Esophagus squamous epithelium (tissue), 5 donors: ENCODE measurements around the gene NOL9. TPM values are rescaled to one million over a fixed set of nuclear protein-coding genes. Genes with fewer than 3 reads are reported as not detected.
A peak's percentile ranks its signal among the peaks of the same experiment; 100 is the strongest.
"Not testable (repeated sequence)": the region's sequence is repeated elsewhere in the genome, so short reads cannot be mapped to it uniquely, and the experiment has no call there.

ENCODE experiments used
- DNase-seq: peaks from one replicate; lab custom pipeline; 2025; lab: John Stamatoyannopoulos, UW
- H3K27ac ChIP-seq, 4 donors: fragments of 200-600 bp; sonication (generic); one replicate each; pipeline ENCODE4 v1.5.1; 2016 to 2019; ENCODE audit warnings: mild to moderate bottlenecking in 1 of 4
- H3K27me3 ChIP-seq, 4 donors: fragments of 200-600 bp; sonication (generic); 1 replicate in 3 of 4; 2 replicates in 1 of 4; pipeline versions ENCODE4 v1.5.1 to v1.6.0; 2017 to 2021; ENCODE audit warnings: antibody characterized with exemption in 1 of 4
- H3K36me3 ChIP-seq, 3 donors: fragments of 200-600 bp; sonication (generic); one replicate each; pipeline ENCODE4 v1.5.1; 2016 to 2019
- H3K4me1 ChIP-seq, 3 donors: fragments of 200-600 bp; sonication (generic); one replicate each; pipeline ENCODE4 v1.5.1; 2017 to 2019
- H3K4me3 ChIP-seq, 4 donors: fragments of 200-600 bp; sonication (generic); 1 replicate in 3 of 4; 2 replicates in 1 of 4; pipeline ENCODE4 v1.5.1; 2016 to 2019; ENCODE audit warnings: mild to moderate bottlenecking in 2 of 4, moderate library complexity in 1 of 4
- H3K9me3 ChIP-seq, 3 donors: fragments of 200-600 bp; sonication (generic); one replicate each; pipeline ENCODE4 v1.5.1; 2016 to 2019
- POLR2A ChIP-seq, 4 donors: fragments of 450-650 bp; IDR thresholded peaks; one replicate each; pipeline ENCODE4 v1.6.1; 2017; ENCODE audit warnings: antibody characterized with exemption in 4 of 4, mild to moderate bottlenecking in 4 of 4, moderate library complexity in 3 of 4
- WGBS, 2 donors: methylation state at CpG; one replicate each; pipeline ENCODE4 v1.1.5; 2018; 5-methylcytosine and 5-hydroxymethylcytosine counted together
- intact Hi-C: fragments of 100-400 bp; cut with DNase I; formaldehyde crosslinking; loops from one replicate; pipeline ENCODE4 v1.15.0; 2022
- total RNA-seq, 4 donors: library from RNA; depleted of rRNA; stranded (reverse); fragments of >200 nt; gene quantifications; one replicate each; pipeline ENCODE4 v1.1.0, GENCODE V29; 2016
- TF ChIP-seq, protein P1 (sequence below), 6 experiments: fragments of 450-650 bp in 4 of 6; fragments of 200-600 bp in 2 of 6; sonication (generic) in 2 of 6; IDR thresholded peaks; one replicate each; pipeline ENCODE4 v1.5.1; 2016 to 2019; ENCODE audit warnings: antibody characterized with exemption in 6 of 6, mild to moderate bottlenecking in 4 of 6, moderate library complexity in 4 of 6
- donor health status: DM: yes; HTN: yes; CAD: no.

Gene NOL9
- total RNA-seq, 4 donors from 2014 or later = 13.0 to 36.4 (median 22.3) TPM

DNA sequence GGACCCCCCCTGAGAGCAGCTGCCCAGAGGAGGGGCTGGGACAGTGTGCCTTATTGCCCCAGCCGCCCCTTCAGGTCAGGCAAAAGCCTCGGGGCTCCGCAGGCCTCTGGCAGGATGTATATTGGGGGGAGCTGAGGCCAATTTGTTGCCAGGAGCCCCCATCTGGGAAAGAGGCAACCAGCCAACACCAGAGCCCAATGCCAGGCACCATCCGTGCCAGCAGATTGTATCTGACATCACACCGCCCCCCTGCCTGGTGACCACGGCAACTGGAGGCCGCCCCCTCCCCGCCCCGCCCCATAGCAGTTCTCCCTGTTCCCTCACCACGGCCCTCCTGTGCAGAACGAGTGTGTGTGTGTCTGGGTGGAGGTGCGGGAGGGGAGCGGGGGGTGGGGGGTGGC, 59.3 kb downstream of the NOL9 start:
- 100% methylated on average over 1 of the region's 13 CpGs; no CpG with 5 or more reads in 1 of the 2 donors for WGBS, 2 donors
- no peak for DNase-seq

DNA sequence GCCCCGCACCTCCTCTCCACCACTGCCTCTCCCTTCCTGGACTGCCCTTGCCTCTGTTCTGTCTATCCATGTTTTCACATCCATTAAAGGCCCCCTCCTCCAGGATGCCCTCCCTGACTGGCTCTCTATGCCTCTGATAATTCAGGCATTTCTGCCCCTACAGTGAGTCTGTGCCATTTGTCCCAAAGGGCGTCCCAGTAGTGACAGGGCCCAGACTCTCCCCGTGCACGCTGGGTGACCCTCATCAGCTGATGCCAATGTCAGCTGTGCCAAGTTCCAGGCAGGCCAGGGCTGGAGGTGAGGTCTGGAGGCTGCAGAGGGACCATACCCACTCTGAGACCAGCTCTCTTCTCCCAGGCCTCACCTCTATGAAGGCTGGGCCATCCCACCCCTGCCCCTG, 59.7 kb downstream of the NOL9 start:
- Histone ChIP-seq H3K27me3 (peaks cover 0 to 26% (median 0%) of the 10 kb centered on the region in 4 donors), H3K9me3 (no peaks in the 10 kb centered on the region), H3K36me3 (no peaks in the 10 kb centered on the region), H3K4me3 (no peak overlapping the region), H3K27ac (no peak overlapping the region), H3K4me1 (peaks cover 37 to 82% (median 46%) of the 10 kb centered on the region in 3 donors)
- intact Hi-C loops = no loop called here
- TF ChIP-seq, protein P1, sequence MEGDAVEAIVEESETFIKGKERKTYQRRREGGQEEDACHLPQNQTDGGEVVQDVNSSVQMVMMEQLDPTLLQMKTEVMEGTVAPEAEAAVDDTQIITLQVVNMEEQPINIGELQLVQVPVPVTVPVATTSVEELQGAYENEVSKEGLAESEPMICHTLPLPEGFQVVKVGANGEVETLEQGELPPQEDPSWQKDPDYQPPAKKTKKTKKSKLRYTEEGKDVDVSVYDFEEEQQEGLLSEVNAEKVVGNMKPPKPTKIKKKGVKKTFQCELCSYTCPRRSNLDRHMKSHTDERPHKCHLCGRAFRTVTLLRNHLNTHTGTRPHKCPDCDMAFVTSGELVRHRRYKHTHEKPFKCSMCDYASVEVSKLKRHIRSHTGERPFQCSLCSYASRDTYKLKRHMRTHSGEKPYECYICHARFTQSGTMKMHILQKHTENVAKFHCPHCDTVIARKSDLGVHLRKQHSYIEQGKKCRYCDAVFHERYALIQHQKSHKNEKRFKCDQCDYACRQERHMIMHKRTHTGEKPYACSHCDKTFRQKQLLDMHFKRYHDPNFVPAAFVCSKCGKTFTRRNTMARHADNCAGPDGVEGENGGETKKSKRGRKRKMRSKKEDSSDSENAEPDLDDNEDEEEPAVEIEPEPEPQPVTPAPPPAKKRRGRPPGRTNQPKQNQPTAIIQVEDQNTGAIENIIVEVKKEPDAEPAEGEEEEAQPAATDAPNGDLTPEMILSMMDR (IDR thresholded peaks at IDR 0.05) = no peak
- no peak for TF ChIP-seq POLR2A (IDR thresholded peaks at IDR 0.05)
- no peak for DNase-seq
- WGBS, 2 donors = 69 to 87% methylated on average over 1 to 3 of the region's 4 CpGs

More for the DNA sequence above, 59.3 kb downstream of the NOL9 start:
- intact Hi-C loops = no loop called here
- H3K36me3 ChIP-seq = no peaks in the 10 kb centered on the region
- H3K27me3 ChIP-seq = peaks cover 0 to 22% (median 0%) of the 10 kb centered on the region in 4 donors
- no peaks in the 10 kb centered on the region for H3K9me3 ChIP-seq
- H3K4me3 ChIP-seq = no peak overlapping the region
- no peak for TF ChIP-seq POLR2A (IDR thresholded peaks at IDR 0.05)
- TF ChIP-seq, protein P1 (IDR thresholded peaks at IDR 0.05) = no peak
- no peak overlapping the region for H3K27ac ChIP-seq
- peaks cover 37 to 78% (median 45%) of the 10 kb centered on the region in 3 donors for H3K4me1 ChIP-seq

DNA sequence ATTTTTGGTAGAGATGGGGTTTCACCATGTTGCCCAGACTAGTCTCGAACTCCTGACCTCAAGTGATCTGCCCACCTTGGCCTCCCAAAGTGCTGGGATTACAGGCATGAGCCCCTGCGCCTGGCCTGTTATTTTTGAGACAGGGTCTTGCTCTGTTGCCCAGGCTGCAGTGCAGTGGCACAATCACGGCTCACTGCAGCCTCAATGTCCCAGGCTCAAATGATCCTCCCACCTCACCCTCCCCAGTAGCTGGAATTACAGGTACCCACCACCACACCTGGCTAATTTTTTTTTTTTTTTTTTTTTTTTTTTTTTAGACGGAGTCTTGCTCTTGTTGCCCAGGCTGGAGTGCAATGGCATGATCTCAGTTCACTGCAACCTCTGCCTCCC, 60.5 kb downstream of the NOL9 start:
- H3K9me3 ChIP-seq, intact Hi-C loops, H3K36me3 ChIP-seq, H3K27ac ChIP-seq, H3K4me3 ChIP-seq, DNase-seq: not testable (repeated sequence)
- Histone ChIP-seq H3K4me1 (peaks cover 37 to 85% (median 52%) of the 10 kb centered on the region in 3 donors), H3K27me3 (peaks cover 0 to 23% (median 0%) of the 10 kb centered on the region in 4 donors)
- 90 to 94% methylated on average over 3 of the region's 4 CpGs for WGBS, 2 donors

DNA sequence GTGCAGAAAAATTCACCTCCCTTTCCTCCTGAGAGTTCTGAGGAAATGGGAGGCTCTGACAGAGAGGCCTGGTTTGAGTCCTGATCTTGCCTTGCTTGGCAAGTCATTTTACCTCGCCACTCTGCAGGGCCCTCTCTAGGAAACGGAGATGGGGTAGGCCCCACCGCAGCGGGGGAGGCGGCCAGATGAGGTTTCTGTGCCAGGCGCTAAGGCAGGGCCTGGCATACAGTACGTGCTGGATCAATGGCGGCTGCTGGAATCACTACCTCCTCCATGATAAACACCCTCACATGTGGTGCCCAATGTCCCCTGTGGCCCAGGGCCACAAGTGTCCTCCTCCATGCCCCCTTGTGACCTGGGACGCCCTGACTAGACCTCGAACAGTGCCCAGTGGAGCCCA, 62.3 kb downstream of the NOL9 start:
- Histone ChIP-seq H3K4me1 (peaks cover 35 to 87% (median 51%) of the 10 kb centered on the region in 3 donors), H3K27ac (peak overlapping the region; percentile 90 to 97 (median 93)), H3K27me3 (peaks cover 0 to 18% (median 0%) of the 10 kb centered on the region in 4 donors), H3K4me3 (no peak overlapping the region), H3K36me3 (no peaks in the 10 kb centered on the region), H3K9me3 (no peaks in the 10 kb centered on the region)
- intact Hi-C loops = no loop called here
- no peak for TF ChIP-seq POLR2A (IDR thresholded peaks at IDR 0.05)
- TF ChIP-seq, protein P1 (IDR thresholded peaks at IDR 0.05) = no peak
- WGBS, 2 donors = 13 to 37% methylated on average over 2 to 3 of the region's 10 CpGs
- DNase-seq = no peak

DNA sequence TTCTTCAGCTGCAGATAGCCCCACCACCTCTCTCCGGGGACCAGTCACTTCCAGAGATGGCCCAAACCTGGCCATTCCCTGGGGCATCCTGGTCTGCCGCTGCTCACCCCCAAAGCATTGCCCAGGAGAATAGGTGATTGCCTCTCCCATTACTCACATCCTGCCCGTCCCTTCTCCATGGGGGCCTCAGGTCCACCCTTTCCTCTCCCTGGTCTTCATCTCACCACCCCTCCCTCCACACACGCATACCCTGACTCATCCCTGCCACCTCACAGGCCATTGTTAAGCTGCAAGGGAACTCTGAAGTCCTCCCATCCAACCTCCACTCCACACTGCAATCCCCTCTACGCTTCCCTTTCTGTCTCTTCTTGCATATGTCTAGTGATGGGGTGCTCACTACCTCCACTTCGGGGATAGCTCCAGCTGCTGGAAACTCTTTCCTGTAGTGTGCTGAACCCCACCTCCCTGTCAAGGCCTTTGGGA, 62.8 kb downstream of the NOL9 start, which contains the start of gene PLEKHG5:
PLEKHG5 (minus strand) TSS at position 188 of the 483 bp plus-strand sequence. CDS start 14,096 bp downstream, outside the sequence.
- intact Hi-C loops = no loop called here

More for the DNA sequence above, 62.8 kb downstream of the NOL9 start, which contains the start of gene PLEKHG5:
- H3K9me3 ChIP-seq = no peaks in the 10 kb centered on the region
- peaks cover 0 to 17% (median 0%) of the 10 kb centered on the region in 4 donors for H3K27me3 ChIP-seq
- peaks cover 35 to 87% (median 51%) of the 10 kb centered on the region in 3 donors for H3K4me1 ChIP-seq
- DNase-seq = no peak
- peak within 1 kb of the TSS; percentile 90 to 97 (median 93) for H3K27ac ChIP-seq
- H3K36me3 ChIP-seq = no peaks in the 10 kb centered on the region
- 42 to 51% methylated on average over 6 of the region's 6 CpGs for WGBS, 2 donors
- TF ChIP-seq, protein P1 (IDR thresholded peaks at IDR 0.05) = no peak
- TF ChIP-seq POLR2A (IDR thresholded peaks at IDR 0.05) = peak in 1 of 4 donors; percentile 18
- H3K4me3 ChIP-seq = peak within 1 kb of the TSS; percentile 71 to 80 (median 78)
